Heart left ventricle (tissue), 16 donors: Measurements from ENCODE around the gene BHLHA9. TPM values are rescaled to one million over a fixed set of nuclear protein-coding genes. Genes with fewer than 3 reads are reported as not detected.

ENCODE experiments used
- ATAC-seq, 4 donors: fragments of 200-7000 bp; cut with Tn5 transposase; one replicate each; pipeline ENCODE4 v1.9.1; 2020 to 2022; ENCODE audit warnings: moderate library complexity in 4 of 4, mild to moderate bottlenecking in 3 of 4, moderate number of reproducible peaks in 1 of 4
- DNase-seq, 5 donors: peaks; one replicate each; pipeline ENCODE4 v3.0.0-alpha.2; 2020
- H3K27ac ChIP-seq, 12 donors: fragments of 200-600 bp; sonication (generic) in 4 of 12; one replicate each; pipeline versions ENCODE4 v1.5.0 to v1.8.0; 2016 to 2022; ENCODE audit warnings: mild to moderate bottlenecking in 2 of 12
- H3K27me3 ChIP-seq, 9 donors: fragments of 200-600 bp; sonication (generic) in 2 of 9; one replicate each; pipeline versions ENCODE4 v1.5.1 to v1.8.0; 2016 to 2022; ENCODE audit warnings: mild to moderate bottlenecking in 3 of 9
- H3K36me3 ChIP-seq, 9 donors: fragments of 200-600 bp; sonication (generic) in 2 of 9; one replicate each; pipeline versions ENCODE4 v1.5.0 to v1.8.0; 2018 to 2022; ENCODE audit warnings: mild to moderate bottlenecking in 2 of 9
- H3K4me1 ChIP-seq, 12 donors: fragments of 200-600 bp; sonication (generic) in 4 of 12; one replicate each; pipeline versions ENCODE4 v1.5.0 to v1.8.0; 2016 to 2022; ENCODE audit warnings: mild to moderate bottlenecking in 3 of 12
- H3K4me3 ChIP-seq, 12 donors: fragments of 200-600 bp; sonication (generic) in 4 of 12; one replicate each; pipeline versions ENCODE4 v1.5.0 to v1.8.0; 2017 to 2022; ENCODE audit warnings: mild to moderate bottlenecking in 9 of 12, moderate library complexity in 4 of 12
- H3K9me3 ChIP-seq, 12 donors: fragments of 200-600 bp; sonication (generic) in 4 of 12; one replicate each; pipeline versions ENCODE4 v1.5.0 to v1.8.0; 2016 to 2022; ENCODE audit warnings: mild to moderate bottlenecking in 1 of 12
- POLR2A ChIP-seq, 2 donors: fragments of 450-650 bp; IDR thresholded peaks; one replicate each; pipeline ENCODE4 v1.6.1; 2017; ENCODE audit warnings: antibody characterized with exemption in 2 of 2, mild to moderate bottlenecking in 2 of 2, moderate library complexity in 2 of 2
- WGBS, 4 donors: extraction: QIAGEN DNeasy Blood & Tissue Kit in 2 of 4; methylation state at CpG; one replicate each; pipeline versions ENCODE4 v1.1.5 to v1.1.7; 2013 to 2018; 5-methylcytosine and 5-hydroxymethylcytosine counted together
- intact Hi-C, 10 donors: fragments of 100-400 bp; cut with DNase I; formaldehyde crosslinking; loops; one replicate each; pipeline versions ENCODE4 v1.11.1 to v1.14.2; 2022
- long read RNA-seq, 3 donors: library from polyadenylated mRNA; unstranded; transcript quantifications; one replicate each; pipeline ENCODE4 v2.0.0, GENCODE V29; 2020 to 2021
- polyA plus RNA-seq, 2 donors: library from polyadenylated mRNA; stranded (reverse); fragments of 200-250 nt; gene quantifications; one replicate each; pipeline ENCODE4 v1.2.3, GENCODE V29; 2013
- total RNA-seq, 9 donors: library from RNA; depleted of rRNA in 2 of 9; stranded (reverse); fragments of >200 nt in 2 of 9; fragmentation: NEBNext Ultra II Directional in 3 of 9; extraction: Animal tissue kit (Norgen Biotek cat#: 25700) in 3 of 9; gene quantifications; one replicate each; pipeline versions ENCODE4 v1.1.0 to v1.2.4, GENCODE V29; 2016 to 2023
- TF ChIP-seq, protein P1 (sequence below), 12 donors: fragments of 200-600 bp; sonication (generic) in 4 of 12; IDR thresholded peaks; one replicate each; pipeline versions ENCODE4 v1.5.0 to v1.8.0; 2018 to 2022; ENCODE audit warnings: antibody characterized with exemption in 12 of 12, mild to moderate bottlenecking in 5 of 12
- donor health status: ischemic (EF 13 %, LVEDD 7.1; RV severe dilation, severe dysfunction).
- donor health status: healthy with polysubstance abuse.
- donor health status: DM: no; HTN: yes; CAD: no.
- donor health status: DM: no; HTN: no; CAD: no.
- donor health status: ischemic (EF 25% LVEDD 6.9; RV normal size, moderate dysfunction).
- donor health status: ischemic (EF 25% LVEDD 5.7; RV mildly dilated, moderate dysfunction).
- donor health status: healthy.
- donor health status: DM: yes; HTN: yes; CAD: no.
- donor health status: ischemic (EF 35%, LVEDD 5.7; RV mildly dilated, moderate dysfunction).
- donor health status: nonischemic (EF 11% LVEDD 7.7; RV severe dilation, severe dysfunction).
- donor health status: DM: yes; HTN: yes; CAD: no.
- donor health status: PGD.
- donor health status: ischemic (EF 29% LVEDD 5.4; RV normal size, mild dysfunction).
- donor health status: nonischemic (EF 23%, LVEDD 6.1; RV moderate dilation, normal function).

The BHLHA9 gene
- not detected for total RNA-seq
- not detected for polyA plus RNA-seq
- long read RNA-seq, donor 1: 0 reads
- long read RNA-seq, donor 2: 0 reads
- long read RNA-seq, donor 3: 0 reads

GRCh38 chr17:1270210-1271029 is at the start of gene BHLHA9:
BHLHA9 (plus strand) TSS chr17:1270444; CDS start chr17:1270564, 120 bp downstream.
- peaks cover 2 to 39% (median 23%) of the 10 kb centered on the region in 9 donors for H3K27me3 ChIP-seq
- TF ChIP-seq POLR2A (IDR thresholded peaks at IDR 0.05): no peak
- TF ChIP-seq, protein P1, sequence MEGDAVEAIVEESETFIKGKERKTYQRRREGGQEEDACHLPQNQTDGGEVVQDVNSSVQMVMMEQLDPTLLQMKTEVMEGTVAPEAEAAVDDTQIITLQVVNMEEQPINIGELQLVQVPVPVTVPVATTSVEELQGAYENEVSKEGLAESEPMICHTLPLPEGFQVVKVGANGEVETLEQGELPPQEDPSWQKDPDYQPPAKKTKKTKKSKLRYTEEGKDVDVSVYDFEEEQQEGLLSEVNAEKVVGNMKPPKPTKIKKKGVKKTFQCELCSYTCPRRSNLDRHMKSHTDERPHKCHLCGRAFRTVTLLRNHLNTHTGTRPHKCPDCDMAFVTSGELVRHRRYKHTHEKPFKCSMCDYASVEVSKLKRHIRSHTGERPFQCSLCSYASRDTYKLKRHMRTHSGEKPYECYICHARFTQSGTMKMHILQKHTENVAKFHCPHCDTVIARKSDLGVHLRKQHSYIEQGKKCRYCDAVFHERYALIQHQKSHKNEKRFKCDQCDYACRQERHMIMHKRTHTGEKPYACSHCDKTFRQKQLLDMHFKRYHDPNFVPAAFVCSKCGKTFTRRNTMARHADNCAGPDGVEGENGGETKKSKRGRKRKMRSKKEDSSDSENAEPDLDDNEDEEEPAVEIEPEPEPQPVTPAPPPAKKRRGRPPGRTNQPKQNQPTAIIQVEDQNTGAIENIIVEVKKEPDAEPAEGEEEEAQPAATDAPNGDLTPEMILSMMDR (IDR thresholded peaks at IDR 0.05): no peak
- peaks cover 0 to 27% (median 11%) of the 10 kb centered on the region in 12 donors for H3K4me1 ChIP-seq
- no peaks in the 10 kb centered on the region for H3K36me3 ChIP-seq
- intact Hi-C loops: loop anchor here in 2 of 10 donors (10.0 kb wide), 2 partner anchors 244 to 354 kb away; partner anchors contain the start of genes INPP5K (in 1 of the 2) and SLC43A2 (in 1 of the 2)
- no peak within 1 kb of the TSS for H3K27ac ChIP-seq
- H3K4me3 ChIP-seq: no peak within 1 kb of the TSS
- WGBS, 4 donors: 15 to 32% (median 19%) methylated on average over 20 to 93 of the region's 93 CpGs
- DNase-seq (no peak), ATAC-seq (no peak)
- H3K9me3 ChIP-seq: no peaks in the 10 kb centered on the region

- Histone ChIP-seq H3K4me3 (no peak overlapping the region), H3K27me3 (no peaks in the 10 kb centered on the region), H3K9me3 (no peaks in the 10 kb centered on the region), H3K36me3 (no peaks in the 10 kb centered on the region), H3K4me1 (no peaks in the 10 kb centered on the region), H3K27ac (no peak overlapping the region)
- ATAC-seq (no peak), DNase-seq (no peak)
- 77 to 91% (median 85%) methylated on average over 7 of the region's 7 CpGs for WGBS, 4 donors
- TF ChIP-seq, protein P1 (IDR thresholded peaks at IDR 0.05): no peak
- no peak for TF ChIP-seq POLR2A (IDR thresholded peaks at IDR 0.05)
- intact Hi-C loops: no loop called here
Measured at GRCh38 chr17:1221209-1221608, 49.0 kb upstream of the BHLHA9 start.

DNA sequence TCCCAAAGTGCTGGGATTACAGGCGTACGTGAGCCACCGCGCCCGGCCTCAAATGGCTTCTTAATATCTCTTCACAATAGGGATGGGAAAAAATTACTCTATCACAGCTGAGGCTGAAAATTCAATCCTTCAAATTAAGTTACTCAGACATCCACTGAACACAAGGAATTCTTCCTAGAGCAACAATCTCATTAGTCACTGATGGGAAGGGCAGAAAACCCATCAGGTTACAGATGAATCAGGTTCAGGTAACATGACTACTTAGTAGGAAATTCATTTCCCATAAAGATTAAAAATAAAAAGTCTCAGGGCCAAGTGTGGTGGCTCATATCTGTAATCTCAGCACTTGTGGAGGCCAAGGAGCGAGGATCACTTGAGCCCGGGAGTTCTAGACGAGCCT is 47.9 kb upstream of the BHLHA9 start:
- no peak for TF ChIP-seq POLR2A (IDR thresholded peaks at IDR 0.05)
- TF ChIP-seq, protein P1 (IDR thresholded peaks at IDR 0.05): no peak

DNA sequence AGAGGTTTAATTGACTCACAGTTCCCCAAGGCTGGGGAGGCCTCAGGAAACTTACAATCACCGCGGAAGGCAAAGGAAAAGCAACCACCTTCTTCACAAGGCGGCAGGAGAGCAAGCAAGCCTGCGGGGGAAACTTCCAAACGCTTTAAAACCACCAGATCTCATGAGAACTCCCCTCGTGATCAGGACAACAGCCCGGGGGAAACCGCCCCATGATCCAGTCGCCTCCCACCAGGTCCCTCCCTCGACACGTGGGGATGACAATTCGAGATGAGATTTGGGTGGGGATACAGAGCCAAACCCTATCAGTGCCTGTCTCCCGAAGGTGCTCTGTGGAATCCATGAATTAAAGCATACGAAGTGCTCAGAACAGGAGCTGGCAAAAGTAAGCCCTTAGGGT is 46.6 kb upstream of the BHLHA9 start:
- Histone ChIP-seq H3K36me3 (no peaks in the 10 kb centered on the region), H3K27ac (no peak overlapping the region), H3K4me1 (peaks cover 0 to 18% (median 6%) of the 10 kb centered on the region in 12 donors), H3K27me3 (peaks cover 0 to 18% (median 6%) of the 10 kb centered on the region in 9 donors), H3K4me3 (no peak overlapping the region), H3K9me3 (no peaks in the 10 kb centered on the region)
- intact Hi-C loops: no loop called here
- ATAC-seq: no peak
- DNase-seq: no peak
- TF ChIP-seq, protein P1 (IDR thresholded peaks at IDR 0.05): no peak
- TF ChIP-seq POLR2A (IDR thresholded peaks at IDR 0.05): no peak
- WGBS, 4 donors: 76 to 79% (median 78%) methylated on average over 14 of the region's 14 CpGs

More for the DNA sequence above, 47.9 kb upstream of the BHLHA9 start:
- H3K9me3 ChIP-seq: no peaks in the 10 kb centered on the region
- intact Hi-C loops: no loop called here
- peaks cover 0 to 6% (median 0%) of the 10 kb centered on the region in 9 donors for H3K27me3 ChIP-seq
- H3K4me1 ChIP-seq: peaks cover 0 to 5% (median 0%) of the 10 kb centered on the region in 12 donors
- no peaks in the 10 kb centered on the region for H3K36me3 ChIP-seq
- WGBS, 4 donors: 91 to 96% (median 95%) methylated on average over 8 of the region's 8 CpGs
- ATAC-seq (no peak), DNase-seq (no peak)
- no peak overlapping the region for H3K4me3 ChIP-seq
- H3K27ac ChIP-seq: no peak overlapping the region
